HL-60/S4 treated with retinoic acid at 250 ng/mL for 4 days and 3 days (cell line): ENCODE results near the gene SMAD3.
"Not testable (repeated sequence)": the region's sequence is repeated elsewhere in the genome, so short reads cannot be mapped to it uniquely, and the experiment has no call there.

ENCODE experiments used
- in situ Hi-C: fragments of 300-500 bp; cut with MboI; formaldehyde crosslinking; loops from 2 replicates; pipeline ENCODE4 v1.7.0; 2022; ENCODE audit warnings: low sequenced_read_pairs

SMAD3 gene

DNA sequence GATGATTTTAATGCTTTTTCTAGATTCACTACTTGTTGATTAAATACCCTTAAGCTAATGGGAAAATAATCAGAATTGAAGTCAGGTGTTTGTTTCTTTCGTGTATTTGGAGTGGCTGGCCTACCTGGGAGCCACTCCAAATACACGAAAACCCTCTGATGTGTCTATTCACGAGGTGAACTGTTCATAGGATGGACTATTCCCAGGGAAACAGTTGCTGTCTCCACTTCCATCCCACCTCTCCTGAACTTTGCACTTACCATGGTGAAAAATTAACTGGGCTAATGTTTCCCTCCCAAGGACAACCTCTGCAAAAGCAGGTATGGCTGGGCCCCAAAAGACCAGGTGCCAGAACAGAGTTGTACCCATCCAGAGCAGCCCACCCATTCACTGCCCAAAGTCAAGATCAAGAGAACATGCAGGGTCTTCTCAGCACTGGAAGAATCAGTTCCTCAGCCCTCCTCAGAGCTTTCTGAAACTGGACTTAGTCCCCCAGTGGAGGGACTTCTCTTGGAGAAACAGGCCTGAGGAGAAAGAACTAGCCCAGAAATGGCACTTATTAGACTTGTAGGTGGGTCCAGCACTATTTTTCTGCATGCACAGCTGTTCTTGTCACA is 2.9 kb upstream of the SMAD3 start:
- in situ Hi-C loops, result no loop called here

- in situ Hi-C loops, result no loop called here
These were observed 1.5 kb upstream of the SMAD3 start for GRCh38 chr15:67063689-67064606.

DNA sequence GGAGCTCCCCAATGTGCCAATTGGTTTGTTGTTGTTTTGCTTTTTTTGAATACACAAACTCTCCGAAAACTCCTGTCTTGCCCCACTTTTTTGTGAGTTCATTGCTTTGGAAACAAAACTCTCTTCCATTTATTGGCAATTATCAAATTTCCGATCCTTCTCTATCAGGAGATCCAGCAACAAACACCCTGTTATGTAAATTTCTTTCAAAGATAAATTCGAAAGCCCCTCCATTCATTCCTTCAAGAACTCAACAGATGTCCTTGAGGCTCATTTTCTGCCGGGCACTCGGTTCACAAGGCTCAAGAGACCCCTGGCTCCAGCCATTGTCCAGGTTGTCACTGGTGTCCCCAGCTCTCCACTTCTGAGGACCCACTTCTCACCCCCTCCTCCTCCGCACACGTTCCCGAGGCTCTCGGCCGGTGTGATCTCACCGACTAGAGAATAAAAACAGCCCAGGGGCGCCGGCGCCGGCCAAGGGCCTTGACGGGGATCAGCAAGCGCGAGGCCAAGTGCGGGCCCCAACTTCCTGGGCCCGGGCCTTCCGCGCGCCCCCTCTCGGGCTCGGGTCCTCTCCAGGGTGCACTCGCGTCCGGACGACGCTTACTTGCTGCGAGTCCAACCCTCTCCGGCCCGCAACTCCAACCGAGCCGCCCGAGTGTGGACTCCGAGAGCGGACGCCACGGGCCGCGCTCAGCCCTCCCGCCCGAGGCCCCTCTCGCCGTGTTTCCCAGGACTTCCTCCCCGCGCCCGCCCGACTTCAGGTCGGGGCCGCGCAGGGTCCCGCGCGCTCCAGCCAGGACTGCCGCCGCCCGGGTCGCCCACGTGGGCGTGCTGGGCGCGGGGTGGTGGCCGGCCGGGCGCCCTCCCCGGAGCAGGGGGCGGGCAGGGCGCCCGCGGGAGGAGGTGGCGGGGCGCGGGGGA is 533 bp upstream of the SMAD3 start:
- in situ Hi-C loops, result no loop called here

GRCh38 chr15:67066041-67066958 is 898 bp downstream of the SMAD3 start:
- in situ Hi-C loops, result no loop called here

DNA sequence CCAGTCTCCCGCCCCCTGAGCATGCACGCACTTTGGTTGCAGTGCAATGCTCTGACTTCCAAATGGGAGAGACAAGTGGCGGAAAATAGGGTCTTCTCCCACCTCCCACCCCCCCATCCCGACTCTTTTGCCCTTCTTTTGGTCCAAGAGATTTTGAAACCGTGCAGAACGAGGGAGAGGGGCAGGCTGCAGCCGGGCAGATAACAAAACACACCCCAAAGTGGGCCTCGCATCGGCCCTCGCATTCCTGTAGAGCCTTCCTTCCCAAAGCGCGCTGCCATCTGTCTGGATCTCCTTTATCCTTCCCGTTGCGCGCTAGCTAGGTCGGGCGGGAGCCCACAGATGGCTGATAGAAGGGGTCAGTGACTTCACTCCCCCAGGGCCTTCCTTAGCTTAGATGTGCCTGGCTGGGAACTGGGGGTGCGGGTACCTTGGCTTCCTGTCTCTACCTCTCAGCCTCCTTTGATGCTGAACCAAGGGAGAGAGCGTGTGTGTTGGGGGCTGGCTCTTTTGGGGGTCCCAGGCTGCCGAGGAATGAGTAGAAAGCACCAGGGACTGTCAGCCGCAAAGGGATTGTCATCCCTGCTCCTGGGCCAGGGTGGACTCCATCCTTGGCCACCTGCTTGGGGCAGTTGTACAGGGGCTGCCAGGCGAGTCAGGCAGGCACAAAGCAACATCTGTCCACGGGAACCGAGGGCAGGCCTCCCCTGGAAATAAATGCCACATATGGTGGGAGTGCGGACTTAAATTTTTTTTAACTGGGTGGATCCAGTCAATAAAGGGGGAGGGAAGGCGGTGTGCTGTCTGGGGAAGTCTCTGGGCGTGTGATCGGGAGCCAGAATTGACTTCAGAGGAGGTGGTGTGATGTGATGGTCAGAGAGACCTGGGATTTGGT is 1.8 kb downstream of the SMAD3 start:
- in situ Hi-C loops, result no loop called here

DNA sequence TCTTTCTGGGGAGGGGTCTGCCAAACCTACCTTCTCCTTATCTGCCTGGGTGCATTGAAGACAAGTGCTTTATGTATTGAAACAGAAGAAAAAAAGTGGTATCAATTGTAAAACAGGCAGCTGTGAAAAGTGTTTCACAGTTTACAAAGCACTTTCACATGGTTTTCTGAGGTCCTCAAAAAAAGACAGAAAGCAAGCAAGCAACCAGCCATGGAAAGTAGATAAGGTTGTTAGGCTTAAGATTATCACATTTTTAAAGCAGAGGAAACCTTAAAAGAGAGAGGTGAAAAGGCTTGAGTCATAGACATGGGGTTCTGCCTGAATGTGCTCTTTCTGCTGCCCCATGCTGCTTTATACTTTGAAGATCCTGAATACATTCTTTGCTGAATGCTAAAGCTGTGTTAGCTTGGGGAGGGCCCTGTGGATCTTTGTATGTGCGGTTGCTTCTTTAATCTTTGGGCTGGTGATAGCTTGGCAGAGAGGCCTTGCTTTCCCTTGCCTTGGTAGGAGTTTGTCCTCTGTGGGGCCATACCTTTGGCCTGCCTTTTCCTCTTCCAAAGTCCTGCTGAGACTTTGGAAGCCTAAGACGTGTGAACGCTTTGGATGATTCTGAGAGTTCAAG is 2.6 kb downstream of the SMAD3 start:
- in situ Hi-C loops, result no loop called here

DNA sequence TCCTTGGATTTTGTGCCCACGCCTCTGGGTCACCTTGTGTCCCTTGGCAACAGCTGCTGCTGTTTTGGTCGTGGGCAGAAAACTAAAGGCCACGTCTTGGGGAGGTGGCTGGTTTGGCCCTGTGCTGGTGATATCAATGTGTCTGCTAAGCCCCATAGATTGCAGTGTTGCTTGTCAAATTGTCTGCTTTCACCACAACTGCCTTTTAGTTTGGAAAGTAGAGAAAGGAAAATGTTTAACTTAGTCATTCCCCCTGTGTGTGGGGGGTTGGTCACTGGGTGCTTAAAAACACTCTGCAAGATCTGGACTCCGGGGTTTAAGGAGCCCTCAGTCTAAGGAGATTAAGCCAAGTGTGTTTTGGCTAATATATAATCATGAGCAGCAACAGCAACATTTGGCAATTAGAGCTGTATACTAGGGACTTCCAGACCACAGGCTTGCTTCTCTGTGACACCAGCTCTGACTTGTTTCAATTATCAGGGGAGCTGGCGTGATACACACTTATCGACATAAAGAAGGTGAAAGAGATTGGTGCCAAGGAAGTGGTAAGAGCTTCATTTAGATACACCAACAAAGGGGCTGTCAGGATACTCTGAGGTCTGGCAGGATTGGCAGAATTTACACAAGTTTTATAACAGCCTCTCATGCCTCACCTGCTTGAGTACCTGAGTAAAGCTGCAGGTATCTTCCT is 3.5 kb downstream of the SMAD3 start:
- in situ Hi-C loops, result no loop called here

GRCh38 chr15:67070150-67070549 is 4.7 kb downstream of the SMAD3 start:
- in situ Hi-C loops, result no loop called here

DNA sequence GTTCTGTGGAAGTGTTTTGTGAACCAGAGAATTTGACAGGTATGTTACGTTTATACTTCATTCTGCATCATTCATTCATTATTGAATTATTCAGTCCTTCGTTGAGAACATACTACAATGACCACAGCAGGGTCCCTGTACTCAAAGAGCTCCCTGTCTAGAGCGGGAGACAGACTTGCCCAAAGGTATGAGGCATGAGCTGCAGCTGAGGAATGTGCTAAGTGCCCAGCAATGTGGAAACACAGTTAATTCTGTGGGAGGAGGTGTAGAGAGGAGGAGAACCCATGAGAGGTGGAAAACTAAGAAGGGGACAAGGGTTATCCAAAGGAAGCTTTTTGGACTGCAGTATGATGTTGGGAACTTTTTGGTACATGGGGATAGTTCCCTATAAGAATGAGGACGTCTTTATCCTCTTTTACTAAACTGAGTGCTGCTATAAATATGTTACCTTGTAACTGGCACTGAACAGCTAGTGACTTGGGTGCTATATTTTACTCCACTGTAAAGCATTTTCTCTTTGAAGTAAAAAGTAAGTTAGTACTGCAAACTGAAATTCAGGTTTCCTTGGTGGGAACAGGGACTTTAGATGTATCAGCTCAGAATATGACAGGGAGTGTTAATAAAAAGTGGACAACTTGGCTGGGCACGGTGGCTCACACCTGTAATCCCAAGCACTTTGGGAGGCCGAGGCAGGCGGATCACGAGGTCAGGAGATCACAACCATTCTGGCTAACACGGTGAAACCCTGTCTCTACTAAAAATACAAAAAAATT is 5.7 kb downstream of the SMAD3 start:
- in situ Hi-C loops, result no loop called here

GRCh38 chr15:67072442-67072841 is 7.0 kb downstream of the SMAD3 start:
- in situ Hi-C loops, result no loop called here

- in situ Hi-C loops, result no loop called here
These were observed 7.6 kb downstream of the SMAD3 start for GRCh38 chr15:67072958-67073357.

GRCh38 chr15:67074886-67075229 is 9.5 kb downstream of the SMAD3 start:
- in situ Hi-C loops, result no loop called here

DNA sequence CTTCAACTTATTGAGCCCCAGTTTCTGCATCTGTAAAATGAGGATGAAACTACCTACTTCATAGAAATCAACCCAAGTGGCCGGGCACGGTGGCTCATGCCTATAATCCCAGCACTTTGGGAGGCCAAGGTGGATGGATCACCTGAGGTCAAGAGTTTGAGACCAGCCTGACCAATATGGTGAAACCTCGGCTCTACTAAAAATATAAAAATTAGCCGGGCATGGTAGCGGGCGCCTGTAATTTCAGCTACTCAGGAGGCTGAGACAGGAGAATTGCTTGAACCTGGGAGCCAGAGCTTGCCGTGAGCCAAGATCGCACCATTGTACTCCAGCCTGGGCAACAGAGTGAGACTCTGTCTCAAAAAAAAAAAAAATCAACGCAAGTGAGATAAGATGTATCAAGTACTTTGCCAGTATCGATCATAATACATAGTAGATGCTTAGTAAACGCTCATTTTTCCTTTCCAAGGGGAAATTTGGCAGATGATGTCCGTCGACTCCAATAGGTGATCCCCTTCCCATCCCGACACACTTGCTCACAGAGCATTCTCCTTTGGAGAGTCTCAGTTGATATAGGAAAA is 10.2 kb downstream of the SMAD3 start:
- in situ Hi-C loops, result not testable (repeated sequence)

DNA sequence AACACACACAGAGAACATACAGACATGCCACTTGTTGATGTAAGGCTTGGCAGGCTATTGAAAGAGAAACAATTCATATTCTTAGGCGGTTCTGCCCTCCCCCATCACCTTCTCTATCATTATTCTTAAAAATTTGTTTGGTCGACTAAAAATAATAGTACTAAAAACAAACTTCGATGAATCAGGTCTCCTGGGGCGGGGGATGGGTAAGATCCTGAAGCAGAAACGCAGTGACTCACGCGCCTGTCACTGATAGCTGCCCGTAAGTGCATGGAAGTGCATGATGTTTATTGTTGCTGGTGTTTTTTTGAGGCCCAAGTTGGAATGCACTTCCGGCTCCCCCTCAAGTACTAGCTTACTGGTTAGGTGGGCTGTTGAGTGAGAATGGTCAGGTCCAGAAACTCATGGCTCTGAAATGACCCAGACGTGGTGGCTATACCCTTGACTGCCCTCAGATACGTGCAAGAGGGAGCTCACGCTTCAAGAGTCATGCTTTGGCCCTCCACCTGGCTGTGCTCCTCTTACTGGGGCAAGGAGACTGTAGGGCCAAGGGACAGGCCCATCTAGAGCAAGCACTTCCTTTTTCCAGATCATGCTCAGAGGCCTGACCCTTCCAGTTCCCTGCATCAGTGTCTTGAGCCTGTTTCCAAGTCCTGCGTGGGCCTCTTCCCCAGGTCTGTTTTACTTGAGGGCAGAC is 10.9 kb downstream of the SMAD3 start:
- in situ Hi-C loops, result no loop called here

GRCh38 chr15:67077641-67078215 is 12.3 kb downstream of the SMAD3 start:
- in situ Hi-C loops, result no loop called here

DNA sequence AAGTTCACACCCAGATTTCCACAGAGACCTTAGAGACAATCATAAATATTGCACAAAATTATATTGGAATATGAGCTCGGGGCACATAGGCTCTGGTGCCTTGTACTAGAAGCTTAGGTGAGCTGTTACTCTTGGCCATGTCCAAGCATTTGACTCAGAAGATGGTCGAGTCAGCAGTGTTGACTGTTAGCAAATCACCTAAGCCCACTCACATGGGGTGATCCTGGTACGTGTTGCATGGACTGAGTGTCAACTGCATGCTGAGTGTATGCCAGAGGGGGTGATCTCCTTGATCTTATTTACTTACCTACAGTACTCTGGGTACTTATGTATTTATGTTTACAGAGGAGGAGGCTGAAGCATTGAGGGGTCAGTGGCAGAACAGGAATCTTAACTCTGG is 14.0 kb downstream of the SMAD3 start:
- in situ Hi-C loops, result no loop called here
